ENCODE data around the gene HNRNPD.
"Not testable (repeated sequence)": the region's sequence is repeated elsewhere in the genome, so short reads cannot be mapped to it uniquely, and the experiment has no call there.

Gene HNRNPD

DNA sequence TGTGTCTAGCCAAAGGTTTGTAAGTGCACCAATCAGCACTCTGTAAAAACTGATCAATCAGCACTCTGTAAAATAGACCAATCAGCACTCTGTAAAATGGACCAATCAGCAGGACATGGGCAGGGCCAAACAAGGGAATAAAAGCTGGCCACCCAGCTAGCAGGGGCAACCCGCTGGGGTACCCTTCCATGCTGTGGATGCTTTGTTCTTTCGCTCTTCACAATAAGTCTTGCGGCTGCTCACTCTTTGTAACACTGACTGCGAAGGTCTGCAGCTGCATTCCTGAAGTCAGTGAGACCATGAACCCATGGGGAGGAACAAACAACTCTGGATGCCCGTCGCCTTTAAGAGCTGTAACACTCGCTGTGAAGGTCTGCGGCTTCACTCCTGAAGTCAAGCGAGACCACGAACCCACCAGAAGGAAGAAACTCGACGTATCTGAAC is 42.2 kb upstream of the HNRNPD start:
- no peak overlapping the region for H3K4me2 ChIP-seq
- H4K20me1 ChIP-seq (ENCODE audit: insufficient read depth), result no peaks in the 10 kb centered on the region
- H3K4me3 ChIP-seq (IDR thresholded peaks at IDR 0.05; ENCODE audit: insufficient read depth, low read depth, low read length), result no peak overlapping the region
- H3K9ac ChIP-seq, result no peak overlapping the region
- TF ChIP-seq, protein P1, sequence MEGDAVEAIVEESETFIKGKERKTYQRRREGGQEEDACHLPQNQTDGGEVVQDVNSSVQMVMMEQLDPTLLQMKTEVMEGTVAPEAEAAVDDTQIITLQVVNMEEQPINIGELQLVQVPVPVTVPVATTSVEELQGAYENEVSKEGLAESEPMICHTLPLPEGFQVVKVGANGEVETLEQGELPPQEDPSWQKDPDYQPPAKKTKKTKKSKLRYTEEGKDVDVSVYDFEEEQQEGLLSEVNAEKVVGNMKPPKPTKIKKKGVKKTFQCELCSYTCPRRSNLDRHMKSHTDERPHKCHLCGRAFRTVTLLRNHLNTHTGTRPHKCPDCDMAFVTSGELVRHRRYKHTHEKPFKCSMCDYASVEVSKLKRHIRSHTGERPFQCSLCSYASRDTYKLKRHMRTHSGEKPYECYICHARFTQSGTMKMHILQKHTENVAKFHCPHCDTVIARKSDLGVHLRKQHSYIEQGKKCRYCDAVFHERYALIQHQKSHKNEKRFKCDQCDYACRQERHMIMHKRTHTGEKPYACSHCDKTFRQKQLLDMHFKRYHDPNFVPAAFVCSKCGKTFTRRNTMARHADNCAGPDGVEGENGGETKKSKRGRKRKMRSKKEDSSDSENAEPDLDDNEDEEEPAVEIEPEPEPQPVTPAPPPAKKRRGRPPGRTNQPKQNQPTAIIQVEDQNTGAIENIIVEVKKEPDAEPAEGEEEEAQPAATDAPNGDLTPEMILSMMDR (conservative IDR thresholded peaks at IDR 0.05; ENCODE audit: low read depth, low read length), result no peak
- H2AFZ ChIP-seq (ENCODE audit: low read depth), result no peak overlapping the region
- no peak overlapping the region for H3K27ac ChIP-seq
- no peaks in the 10 kb centered on the region for H3K36me3 ChIP-seq (ENCODE audit: insufficient read depth)
- no peaks in the 10 kb centered on the region; the same call in 1 of the 2 replicates for H3K27me3 ChIP-seq (ENCODE audit: insufficient read depth, low read depth)
- H3K79me2 ChIP-seq (ENCODE audit: insufficient read depth, low read depth), result no peaks in the 10 kb centered on the region
- no peaks in the 10 kb centered on the region for H3K4me1 ChIP-seq (ENCODE audit: low read depth, poor library complexity, severe bottlenecking)

DNA sequence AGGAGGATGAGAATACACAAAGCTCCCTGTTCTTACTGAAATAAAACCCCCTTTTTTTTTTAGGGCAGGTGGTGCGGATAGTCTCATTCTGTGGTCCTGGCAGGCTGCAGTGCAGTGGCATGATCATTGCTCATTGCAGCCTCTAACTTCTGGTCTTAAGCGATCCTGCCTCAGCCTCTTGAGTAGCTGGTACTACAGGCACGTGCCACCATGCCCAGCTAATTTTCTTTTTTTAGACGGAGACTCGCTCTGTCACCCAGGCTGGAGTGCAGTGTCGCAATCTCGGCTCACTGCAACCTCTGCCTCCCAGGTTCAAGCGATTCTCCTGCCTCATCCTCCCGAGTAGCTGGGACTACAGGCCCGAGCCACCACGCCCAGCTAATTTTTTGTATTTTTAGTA is 41.3 kb upstream of the HNRNPD start:
- H2AFZ ChIP-seq (ENCODE audit: low read depth); H4K20me1 ChIP-seq (ENCODE audit: insufficient read depth); H3K9ac ChIP-seq; H3K79me2 ChIP-seq (ENCODE audit: insufficient read depth, low read depth); H3K27me3 ChIP-seq (ENCODE audit: insufficient read depth, low read depth); H3K36me3 ChIP-seq (ENCODE audit: insufficient read depth); H3K4me2 ChIP-seq; H3K4me3 ChIP-seq (IDR thresholded peaks at IDR 0.05; ENCODE audit: insufficient read depth, low read depth, low read length); H3K4me1 ChIP-seq (ENCODE audit: low read depth, poor library complexity, severe bottlenecking); H3K27ac ChIP-seq: not testable (repeated sequence)

DNA sequence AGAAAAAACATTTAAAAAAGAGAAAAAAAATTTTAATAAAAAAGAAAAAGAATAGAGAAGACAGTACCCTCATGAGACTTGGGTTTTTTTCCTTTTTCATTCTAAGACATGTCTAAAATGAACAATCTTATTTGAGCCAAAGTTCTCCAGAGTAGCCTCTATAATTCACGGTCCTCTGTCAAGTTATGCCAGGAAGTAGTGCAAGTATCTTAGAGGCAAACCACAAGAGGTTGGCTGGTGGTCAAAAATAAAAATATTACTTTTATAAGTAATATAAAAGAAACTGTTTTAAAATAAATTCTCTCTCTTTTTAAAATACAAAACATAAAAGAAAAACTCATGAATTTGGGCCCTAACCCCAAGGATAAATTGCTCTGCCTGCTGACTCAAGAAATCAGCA is 29.9 kb upstream of the HNRNPD start:
- Histone ChIP-seq H3K9ac (no peak overlapping the region), H3K4me3 (IDR thresholded peaks at IDR 0.05; ENCODE audit: insufficient read depth, low read depth, low read length) (no peak overlapping the region), H3K27ac (no peak overlapping the region), H3K4me2 (no peak overlapping the region), H4K20me1 (ENCODE audit: insufficient read depth) (no peaks in the 10 kb centered on the region), H3K27me3 (ENCODE audit: insufficient read depth, low read depth) (no peaks in the 10 kb centered on the region), H3K79me2 (ENCODE audit: insufficient read depth, low read depth) (no peaks in the 10 kb centered on the region), H2AFZ (ENCODE audit: low read depth) (no peak overlapping the region), H3K36me3 (ENCODE audit: insufficient read depth) (no peaks in the 10 kb centered on the region), H3K4me1 (ENCODE audit: low read depth, poor library complexity, severe bottlenecking) (no peaks in the 10 kb centered on the region)
- TF ChIP-seq, protein P1 (conservative IDR thresholded peaks at IDR 0.05; ENCODE audit: low read depth, low read length), result no peak

DNA sequence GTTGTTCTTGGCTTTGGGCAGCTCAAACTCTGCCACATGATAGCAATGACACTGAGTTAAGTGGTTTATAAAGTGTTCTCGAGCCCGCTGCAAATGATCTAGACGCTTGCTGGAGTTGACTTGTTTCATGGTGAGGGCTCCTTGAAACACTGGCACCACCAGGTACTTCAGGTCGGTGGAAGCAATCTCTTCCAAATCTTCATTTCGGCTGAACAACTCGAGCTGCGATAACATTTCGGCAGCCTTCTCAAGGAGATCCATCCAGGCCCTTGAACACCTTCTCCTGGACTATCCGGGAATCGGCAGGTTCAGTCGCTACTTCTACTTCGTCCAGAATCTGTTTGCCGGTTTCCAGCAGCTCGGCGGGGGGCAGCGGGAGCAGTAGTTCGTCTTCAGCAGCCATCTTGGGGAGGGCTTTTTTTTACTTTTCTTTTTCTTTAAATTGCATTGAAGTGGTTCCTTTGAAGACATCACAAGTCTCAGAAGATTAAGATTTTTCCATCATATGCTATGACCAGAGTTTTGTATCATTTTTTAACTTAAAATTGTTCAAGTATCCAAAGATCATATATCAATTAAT is 28.5 kb upstream of the HNRNPD start:
- Histone ChIP-seq H3K4me3 (IDR thresholded peaks at IDR 0.05; ENCODE audit: insufficient read depth, low read depth, low read length) (no peak overlapping the region), H3K79me2 (ENCODE audit: insufficient read depth, low read depth) (no peaks in the 10 kb centered on the region), H3K4me1 (ENCODE audit: low read depth, poor library complexity, severe bottlenecking) (no peaks in the 10 kb centered on the region), H3K27ac (no peak overlapping the region), H4K20me1 (ENCODE audit: insufficient read depth) (no peaks in the 10 kb centered on the region), H2AFZ (ENCODE audit: low read depth) (no peak overlapping the region), H3K4me2 (no peak overlapping the region), H3K27me3 (ENCODE audit: insufficient read depth, low read depth) (no peaks in the 10 kb centered on the region), H3K36me3 (ENCODE audit: insufficient read depth) (no peaks in the 10 kb centered on the region), H3K9ac (no peak overlapping the region)
- TF ChIP-seq, protein P1 (conservative IDR thresholded peaks at IDR 0.05; ENCODE audit: low read depth, low read length), result no peak

DNA sequence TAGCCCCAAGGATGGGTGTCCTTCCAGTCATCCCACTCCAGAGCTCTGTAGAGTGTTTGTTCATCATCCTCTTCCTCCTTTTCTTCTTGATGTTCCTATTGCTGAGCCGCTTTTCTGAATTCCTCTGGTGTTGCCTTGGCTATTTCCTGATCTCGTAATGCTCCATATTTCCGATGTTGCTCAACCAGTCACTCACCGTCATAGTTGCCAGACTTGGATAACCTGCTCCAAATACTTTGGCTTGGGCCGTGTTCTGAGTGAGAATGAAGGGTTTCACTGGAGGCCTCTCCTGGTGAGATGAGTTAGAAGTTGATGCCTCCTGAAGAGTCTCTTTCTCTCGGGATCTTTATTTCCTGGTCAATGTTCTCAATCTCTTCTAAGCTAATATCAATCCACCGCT is 27.8 kb upstream of the HNRNPD start:
- H4K20me1 ChIP-seq (ENCODE audit: insufficient read depth), result no peaks in the 10 kb centered on the region
- TF ChIP-seq, protein P1 (conservative IDR thresholded peaks at IDR 0.05; ENCODE audit: low read depth, low read length), result no peak
- no peak overlapping the region for H3K4me3 ChIP-seq (IDR thresholded peaks at IDR 0.05; ENCODE audit: insufficient read depth, low read depth, low read length)
- H3K27ac ChIP-seq, result no peak overlapping the region
- H3K27me3 ChIP-seq (ENCODE audit: insufficient read depth, low read depth), result no peaks in the 10 kb centered on the region
- H3K36me3 ChIP-seq (ENCODE audit: insufficient read depth), result no peaks in the 10 kb centered on the region
- H3K4me1 ChIP-seq (ENCODE audit: low read depth, poor library complexity, severe bottlenecking), result no peaks in the 10 kb centered on the region
- no peaks in the 10 kb centered on the region for H3K79me2 ChIP-seq (ENCODE audit: insufficient read depth, low read depth)
- no peak overlapping the region for H3K4me2 ChIP-seq
- H3K9ac ChIP-seq, result no peak overlapping the region
- no peak overlapping the region for H2AFZ ChIP-seq (ENCODE audit: low read depth)
